Heart left ventricle (tissue), 16 donors: Measurements from ENCODE around the gene C9orf43. TPM values are rescaled to one million over a fixed set of nuclear protein-coding genes. Genes with fewer than 3 reads are reported as not detected.
A peak's percentile ranks its signal among the peaks of the same experiment; 100 is the strongest.

Source experiments
- ATAC-seq, 4 donors: fragments of 200-7000 bp; cut with Tn5 transposase; one replicate each; pipeline ENCODE4 v1.9.1; 2020 to 2022; ENCODE audit warnings: moderate library complexity in 4 of 4, mild to moderate bottlenecking in 3 of 4, moderate number of reproducible peaks in 1 of 4
- DNase-seq, 5 donors: peaks; one replicate each; pipeline ENCODE4 v3.0.0-alpha.2; 2020
- H3K27ac ChIP-seq, 12 donors: fragments of 200-600 bp; sonication (generic) in 4 of 12; one replicate each; pipeline versions ENCODE4 v1.5.0 to v1.8.0; 2016 to 2022; ENCODE audit warnings: mild to moderate bottlenecking in 2 of 12
- H3K27me3 ChIP-seq, 9 donors: fragments of 200-600 bp; sonication (generic) in 2 of 9; one replicate each; pipeline versions ENCODE4 v1.5.1 to v1.8.0; 2016 to 2022; ENCODE audit warnings: mild to moderate bottlenecking in 3 of 9
- H3K36me3 ChIP-seq, 9 donors: fragments of 200-600 bp; sonication (generic) in 2 of 9; one replicate each; pipeline versions ENCODE4 v1.5.0 to v1.8.0; 2018 to 2022; ENCODE audit warnings: mild to moderate bottlenecking in 2 of 9
- H3K4me1 ChIP-seq, 12 donors: fragments of 200-600 bp; sonication (generic) in 4 of 12; one replicate each; pipeline versions ENCODE4 v1.5.0 to v1.8.0; 2016 to 2022; ENCODE audit warnings: mild to moderate bottlenecking in 3 of 12
- H3K4me3 ChIP-seq, 12 donors: fragments of 200-600 bp; sonication (generic) in 4 of 12; one replicate each; pipeline versions ENCODE4 v1.5.0 to v1.8.0; 2017 to 2022; ENCODE audit warnings: mild to moderate bottlenecking in 9 of 12, moderate library complexity in 4 of 12
- H3K9me3 ChIP-seq, 12 donors: fragments of 200-600 bp; sonication (generic) in 4 of 12; one replicate each; pipeline versions ENCODE4 v1.5.0 to v1.8.0; 2016 to 2022; ENCODE audit warnings: mild to moderate bottlenecking in 1 of 12
- POLR2A ChIP-seq, 2 donors: fragments of 450-650 bp; IDR thresholded peaks; one replicate each; pipeline ENCODE4 v1.6.1; 2017; ENCODE audit warnings: antibody characterized with exemption in 2 of 2, mild to moderate bottlenecking in 2 of 2, moderate library complexity in 2 of 2
- WGBS, 4 donors: extraction: QIAGEN DNeasy Blood & Tissue Kit in 2 of 4; methylation state at CpG; one replicate each; pipeline versions ENCODE4 v1.1.5 to v1.1.7; 2013 to 2018; 5-methylcytosine and 5-hydroxymethylcytosine counted together
- intact Hi-C, 10 donors: fragments of 100-400 bp; cut with DNase I; formaldehyde crosslinking; loops; one replicate each; pipeline versions ENCODE4 v1.11.1 to v1.14.2; 2022
- polyA plus RNA-seq, 2 donors: library from polyadenylated mRNA; stranded (reverse); fragments of 200-250 nt; gene quantifications; one replicate each; pipeline ENCODE4 v1.2.3, GENCODE V29; 2013
- total RNA-seq, 9 donors: library from RNA; depleted of rRNA in 2 of 9; stranded (reverse); fragments of >200 nt in 2 of 9; fragmentation: NEBNext Ultra II Directional in 3 of 9; extraction: Animal tissue kit (Norgen Biotek cat#: 25700) in 3 of 9; gene quantifications; one replicate each; pipeline versions ENCODE4 v1.1.0 to v1.2.4, GENCODE V29; 2016 to 2023
- TF ChIP-seq, protein P1 (sequence below), 12 donors: fragments of 200-600 bp; sonication (generic) in 4 of 12; IDR thresholded peaks; one replicate each; pipeline versions ENCODE4 v1.5.0 to v1.8.0; 2018 to 2022; ENCODE audit warnings: antibody characterized with exemption in 12 of 12, mild to moderate bottlenecking in 5 of 12
- donor health status: ischemic (EF 13 %, LVEDD 7.1; RV severe dilation, severe dysfunction).
- donor health status: healthy with polysubstance abuse.
- donor health status: DM: no; HTN: yes; CAD: no.
- donor health status: DM: no; HTN: no; CAD: no.
- donor health status: ischemic (EF 25% LVEDD 6.9; RV normal size, moderate dysfunction).
- donor health status: ischemic (EF 25% LVEDD 5.7; RV mildly dilated, moderate dysfunction).
- donor health status: healthy.
- donor health status: DM: yes; HTN: yes; CAD: no.
- donor health status: ischemic (EF 35%, LVEDD 5.7; RV mildly dilated, moderate dysfunction).
- donor health status: nonischemic (EF 11% LVEDD 7.7; RV severe dilation, severe dysfunction).
- donor health status: DM: yes; HTN: yes; CAD: no.
- donor health status: PGD.
- donor health status: ischemic (EF 29% LVEDD 5.4; RV normal size, mild dysfunction).
- donor health status: nonischemic (EF 23%, LVEDD 6.1; RV moderate dilation, normal function).

C9orf43 gene
- total and polyA plus RNA-seq, 11 donors: 0.14 to 0.93 (median 0.25) TPM; not detected in 5

DNA sequence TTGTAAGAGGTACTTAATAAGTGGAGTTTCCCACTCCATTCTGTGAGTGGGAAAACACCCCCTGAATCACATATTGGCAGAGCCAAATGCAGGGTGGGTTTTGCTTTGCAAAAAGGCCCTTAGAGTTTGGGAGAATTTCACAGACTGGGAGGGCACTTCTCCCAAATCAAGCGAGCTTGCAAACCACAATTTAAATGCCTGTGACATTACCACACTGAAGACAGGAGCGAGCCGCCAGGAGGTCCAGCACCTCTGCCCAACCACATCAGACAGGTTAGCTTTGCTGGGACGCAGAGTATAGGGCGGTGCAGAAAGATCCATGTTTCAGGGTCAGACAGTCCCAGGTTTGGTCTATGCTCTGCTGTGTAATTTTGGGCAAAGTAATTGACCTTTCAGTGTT, 11.8 kb upstream of the C9orf43 start:
- H3K4me3 ChIP-seq: peak overlapping the region in 1 of 12 donors; percentile 2
- peaks cover 0 to 17% (median 0%) of the 10 kb centered on the region in 9 donors for H3K36me3 ChIP-seq
- no peak for TF ChIP-seq POLR2A (IDR thresholded peaks at IDR 0.05)
- TF ChIP-seq, protein P1, sequence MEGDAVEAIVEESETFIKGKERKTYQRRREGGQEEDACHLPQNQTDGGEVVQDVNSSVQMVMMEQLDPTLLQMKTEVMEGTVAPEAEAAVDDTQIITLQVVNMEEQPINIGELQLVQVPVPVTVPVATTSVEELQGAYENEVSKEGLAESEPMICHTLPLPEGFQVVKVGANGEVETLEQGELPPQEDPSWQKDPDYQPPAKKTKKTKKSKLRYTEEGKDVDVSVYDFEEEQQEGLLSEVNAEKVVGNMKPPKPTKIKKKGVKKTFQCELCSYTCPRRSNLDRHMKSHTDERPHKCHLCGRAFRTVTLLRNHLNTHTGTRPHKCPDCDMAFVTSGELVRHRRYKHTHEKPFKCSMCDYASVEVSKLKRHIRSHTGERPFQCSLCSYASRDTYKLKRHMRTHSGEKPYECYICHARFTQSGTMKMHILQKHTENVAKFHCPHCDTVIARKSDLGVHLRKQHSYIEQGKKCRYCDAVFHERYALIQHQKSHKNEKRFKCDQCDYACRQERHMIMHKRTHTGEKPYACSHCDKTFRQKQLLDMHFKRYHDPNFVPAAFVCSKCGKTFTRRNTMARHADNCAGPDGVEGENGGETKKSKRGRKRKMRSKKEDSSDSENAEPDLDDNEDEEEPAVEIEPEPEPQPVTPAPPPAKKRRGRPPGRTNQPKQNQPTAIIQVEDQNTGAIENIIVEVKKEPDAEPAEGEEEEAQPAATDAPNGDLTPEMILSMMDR (IDR thresholded peaks at IDR 0.05): no peak
- peak overlapping the region in 11 of 12 donors; percentile 20 to 88 (median 48) for H3K27ac ChIP-seq
- intact Hi-C loops: loop anchor here in 4 of 10 donors (2.0 to 10.0 kb wide), 3 partner anchors 54 to 88 kb away; partner anchors contain the start of genes WDR31 (in 3 of the 4) and BSPRY (in 1 of the 4)
- ATAC-seq: no peak
- H3K4me1 ChIP-seq: peaks cover 0 to 39% (median 23%) of the 10 kb centered on the region in 12 donors
- no peak for DNase-seq
- H3K9me3 ChIP-seq: no peaks in the 10 kb centered on the region
- no peaks in the 10 kb centered on the region for H3K27me3 ChIP-seq
- 83 to 93% (median 91%) methylated on average over 5 of the region's 5 CpGs for WGBS, 4 donors

DNA sequence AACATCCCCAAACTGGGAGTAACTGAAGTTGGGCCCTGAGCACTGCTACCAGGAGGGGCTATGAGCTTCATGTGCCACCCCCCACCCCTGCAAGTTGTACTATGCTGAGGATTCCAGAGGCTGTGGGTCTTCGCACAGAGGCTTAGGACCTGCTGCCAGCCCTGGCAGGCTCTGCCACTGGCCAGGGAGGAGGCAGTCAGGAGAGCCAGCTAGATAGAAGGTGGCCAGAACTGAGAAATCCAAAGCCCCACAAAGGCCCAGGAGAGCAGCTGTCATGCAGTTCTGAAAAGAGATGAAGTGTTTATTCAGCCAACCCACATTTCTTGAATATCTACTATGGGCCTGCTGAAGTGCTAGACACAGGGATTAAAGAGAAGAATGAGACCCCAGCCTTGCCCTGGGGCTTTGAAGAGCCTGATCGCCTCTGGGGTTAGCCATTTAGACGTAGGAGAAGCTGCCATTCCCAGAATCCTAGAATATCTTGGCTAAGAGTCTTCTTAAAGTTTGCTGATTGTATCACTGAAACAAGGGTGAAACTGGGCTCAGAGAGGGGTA, 10.8 kb upstream of the C9orf43 start:
- peak in 1 of 5 donors; percentile 43 for DNase-seq
- TF ChIP-seq POLR2A (IDR thresholded peaks at IDR 0.05): no peak
- TF ChIP-seq, protein P1 (IDR thresholded peaks at IDR 0.05): no peak
- Histone ChIP-seq H3K27ac (peak overlapping the region in 10 of 12 donors; percentile 12 to 88 (median 47)), H3K4me1 (peaks cover 0 to 44% (median 23%) of the 10 kb centered on the region in 12 donors), H3K27me3 (no peaks in the 10 kb centered on the region), H3K36me3 (peaks cover 0 to 8% (median 0%) of the 10 kb centered on the region in 9 donors), H3K9me3 (no peaks in the 10 kb centered on the region), H3K4me3 (peak overlapping the region in 8 of 12 donors; percentile 70 to 94 (median 89))
- no peak for ATAC-seq
- WGBS, 4 donors: 60 to 81% (median 72%) methylated on average over 3 of the region's 3 CpGs
- intact Hi-C loops: loop anchor here in 8 of 10 donors (2.0 to 10.0 kb wide), 10 partner anchors 55 to 247 kb away; partner anchors contain the start of genes WDR31 (in 7 of the 8), CDC26 (in 4 of the 8), PRPF4 (in 4 of the 8) and BSPRY (in 1 of the 8)

DNA sequence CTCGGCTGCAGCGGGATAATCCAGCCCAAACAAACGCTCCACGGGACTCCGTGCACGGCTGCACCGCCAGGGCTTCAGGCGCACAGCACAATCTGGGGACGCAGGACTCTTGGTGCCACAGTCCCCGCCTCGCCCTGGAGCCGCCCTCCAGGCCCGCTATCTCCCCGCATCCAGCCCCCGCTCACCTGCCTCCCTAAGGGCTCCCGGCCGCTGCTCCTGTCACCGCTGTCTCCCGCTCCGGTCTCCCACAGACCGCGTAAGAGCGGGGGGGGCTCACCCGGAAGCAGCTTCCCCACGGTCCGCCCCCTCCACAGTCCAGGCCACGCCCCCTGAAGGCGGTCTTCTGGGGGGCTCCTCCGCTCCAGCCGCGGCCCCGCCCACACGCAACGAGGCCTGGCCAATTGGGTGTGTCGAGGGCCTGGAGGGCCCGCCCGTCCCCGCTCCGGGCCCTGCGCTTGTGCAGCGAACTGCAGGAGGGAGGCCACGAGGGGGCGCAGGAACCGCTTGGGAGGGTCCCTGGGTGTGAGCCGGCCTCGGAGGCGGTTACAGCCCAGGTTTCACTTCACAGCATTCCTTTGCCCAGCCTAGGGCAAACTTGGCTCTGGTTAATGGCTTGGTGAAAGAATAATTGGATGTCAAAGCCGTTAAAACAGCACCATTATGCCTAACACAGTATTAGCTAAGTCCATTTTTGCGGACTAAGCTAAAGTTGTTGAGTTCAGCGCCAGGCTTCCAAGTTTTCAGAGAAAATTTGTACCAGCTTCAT, 9.3 kb upstream of the C9orf43 start, which contains the start of gene ALAD:
Gene ALAD (minus strand): TSS at position 258 of the 766 bp plus-strand sequence. CDS start 7,725 bp downstream, outside the sequence.
- Histone ChIP-seq H3K36me3 (no peaks in the 10 kb centered on the region), H3K4me1 (peaks cover 0 to 49% (median 23%) of the 10 kb centered on the region in 12 donors), H3K27me3 (no peaks in the 10 kb centered on the region), H3K9me3 (no peaks in the 10 kb centered on the region), H3K4me3 (peak within 1 kb of the TSS; percentile 70 to 94 (median 88)), H3K27ac (peak within 1 kb of the TSS; percentile 48 to 88 (median 74))
- DNase-seq: peak; percentile 99 to 100 (median 100)
- ATAC-seq: peak; percentile 98 to 99 (median 99)
- intact Hi-C loops: loop anchor here in 8 of 10 donors (1.0 to 10.0 kb wide), 10 partner anchors 9 to 249 kb away; partner anchors contain the start of genes CDC26 (in 4 of the 8), PRPF4 (in 4 of the 8), WDR31 (in 4 of the 8) and C9orf43 (in 1 of the 8)
- WGBS, 4 donors: 2 to 34% (median 3%) methylated on average over 3 to 50 of the region's 50 CpGs
- peak in 1 of 2 donors; percentile 83 for TF ChIP-seq POLR2A (IDR thresholded peaks at IDR 0.05)
- TF ChIP-seq, protein P1 (IDR thresholded peaks at IDR 0.05): peak; percentile 93 to 100 (median 97)
